Measurements from ENCODE around the gene POLDIP3. TPM values are rescaled to one million over a fixed set of nuclear protein-coding genes. Genes with fewer than 3 reads are reported as not detected.
"Not testable (repeated sequence)": the region's sequence is repeated elsewhere in the genome, so short reads cannot be mapped to it uniquely, and the experiment has no call there.

Gene POLDIP3
- total and polyA plus RNA-seq, 11 donors, result 13.0 to 42.7 (median 29.0) TPM

- Histone ChIP-seq H3K36me3 (peaks cover 0 to 43% (median 34%) of the 10 kb centered on the region in 9 donors), H3K27ac (peak overlapping the region in 1 of 12 donors; percentile 67), H3K4me1 (peaks cover 3 to 46% (median 24%) of the 10 kb centered on the region in 12 donors), H3K4me3 (no peak overlapping the region), H3K9me3 (no peaks in the 10 kb centered on the region), H3K27me3 (no peaks in the 10 kb centered on the region)
- intact Hi-C loops (cut with DNase I), result loop anchor here in 4 of 10 donors (5.0 to 10.0 kb wide), 3 partner anchors 105 to 203 kb away; partner anchors contain the start of gene RRP7A (in 1 of the 4)
- WGBS, 4 donors, result 87 to 94% (median 92%) methylated on average over 19 to 35 of the region's 35 CpGs
- TF ChIP-seq CTCF (IDR thresholded peaks at IDR 0.05) (no peak), POLR2A (IDR thresholded peaks at IDR 0.05) (no peak)
- DNase-seq, result no peak
- ATAC-seq, result no peak
Observed at GRCh38 chr22:42619261-42620063, 4.8 kb upstream of the POLDIP3 start.

GRCh38 chr22:42617155-42617983 is 2.7 kb upstream of the POLDIP3 start:
- intact Hi-C loops (cut with DNase I), result loop anchor here in 1 of 10 donors (10.0 kb wide), 1 partner anchor 103 kb away; the partner anchor contains the start of gene RRP7A
- H3K4me3 ChIP-seq, result no peak overlapping the region

GRCh38 chr22:42615860-42616175 is 1.1 kb upstream of the POLDIP3 start:
- peak in 2 of 4 donors; percentile 1 to 2 for ATAC-seq
- H3K9me3 ChIP-seq, H3K27me3 ChIP-seq: not testable (repeated sequence)
- whole genome bisulfite sequencing, 4 donors, result 15 to 22% (median 20%) methylated on average over 13 of the region's 13 CpGs
- Histone ChIP-seq H3K4me3 (peak overlapping the region in 10 of 12 donors; percentile 10 to 98 (median 85)), H3K36me3 (peaks cover 0 to 34% (median 16%) of the 10 kb centered on the region in 9 donors), H3K27ac (peak overlapping the region; percentile 90 to 99 (median 97)), H3K4me1 (peaks cover 9 to 55% (median 40%) of the 10 kb centered on the region in 12 donors)
- intact Hi-C loops (cut with DNase I), result loop anchor here in 4 of 10 donors (2.0 to 10.0 kb wide), 3 partner anchors 31 to 101 kb away; partner anchors contain the start of genes CYB5R3 (in 1 of the 4) and RRP7A (in 1 of the 4)
- peak in 1 of 5 donors; percentile 52 for DNase-seq

More at GRCh38 chr22:42617155-42617983, 2.7 kb upstream of the POLDIP3 start:
- no peaks in the 10 kb centered on the region for H3K27me3 ChIP-seq
- ATAC-seq, result no peak
- H3K36me3 ChIP-seq, result peaks cover 0 to 25% (median 17%) of the 10 kb centered on the region in 9 donors
- TF ChIP-seq CTCF (IDR thresholded peaks at IDR 0.05), result no peak
- no peak for TF ChIP-seq POLR2A (IDR thresholded peaks at IDR 0.05)
- peak overlapping the region in 7 of 12 donors; percentile 0 to 98 (median 33) for H3K27ac ChIP-seq
- 54 to 67% (median 64%) methylated on average over 20 of the region's 20 CpGs for WGBS, 4 donors
- no peak for DNase-seq
- H3K9me3 ChIP-seq, result no peaks in the 10 kb centered on the region
- peaks cover 9 to 51% (median 30%) of the 10 kb centered on the region in 12 donors for H3K4me1 ChIP-seq

- H3K4me3 ChIP-seq, result peak overlapping the region; percentile 66 to 98 (median 88)
- H3K36me3 ChIP-seq, result peaks cover 0 to 37% (median 16%) of the 10 kb centered on the region in 9 donors
- H3K9me3 ChIP-seq, result no peaks in the 10 kb centered on the region
- H3K4me1 ChIP-seq, result peaks cover 9 to 60% (median 46%) of the 10 kb centered on the region in 12 donors
- DNase-seq, result peak; percentile 86 to 92 (median 87)
- ATAC-seq, result peak; percentile 62 to 81 (median 66)
- TF ChIP-seq CTCF (IDR thresholded peaks at IDR 0.05), result no peak
- TF ChIP-seq POLR2A (IDR thresholded peaks at IDR 0.05), result peak in 1 of 2 donors; percentile 59
- no peaks in the 10 kb centered on the region for H3K27me3 ChIP-seq
- H3K27ac ChIP-seq, result peak overlapping the region; percentile 90 to 99 (median 97)
- intact Hi-C loops (cut with DNase I), result loop anchor here in 4 of 10 donors (2.0 to 10.0 kb wide), 3 partner anchors 32 to 100 kb away; partner anchors contain the start of genes CYB5R3 (in 1 of the 4) and RRP7A (in 1 of the 4)
- WGBS, 4 donors, result 0 to 1% (median 1%) methylated on average over 30 to 35 of the region's 35 CpGs
Observed at GRCh38 chr22:42615092-42615859, 593 bp upstream of the POLDIP3 start.
